ENCODE results near the gene ATP8A2.
A peak's percentile ranks its signal among the peaks of the same experiment; 100 is the strongest.
"Not testable (repeated sequence)": the region's sequence is repeated elsewhere in the genome, so short reads cannot be mapped to it uniquely, and the experiment has no call there.

Gene ATP8A2

GRCh38 chr13:25915840-25916518 is 544.2 kb downstream of the ATP8A2 start:
- DNase-seq (ENCODE audit: low read depth, low spot score), result no peak

- no peak for DNase-seq (ENCODE audit: low read depth, low spot score)
Observed at GRCh38 chr13:25920277-25920676, 548.5 kb downstream of the ATP8A2 start.

GRCh38 chr13:25920931-25921330 is 549.2 kb downstream of the ATP8A2 start:
- no peak for DNase-seq (ENCODE audit: low read depth, low spot score)

- DNase-seq (ENCODE audit: low read depth, low spot score), result no peak
Observed at GRCh38 chr13:25922376-25922775, 550.6 kb downstream of the ATP8A2 start.

- no peak for DNase-seq (ENCODE audit: low read depth, low spot score)
Observed at GRCh38 chr13:25923217-25924085, 551.7 kb downstream of the ATP8A2 start.

GRCh38 chr13:25927363-25927762 is 555.6 kb downstream of the ATP8A2 start:
- DNase-seq (ENCODE audit: low read depth, low spot score), result no peak

- no peak for DNase-seq (ENCODE audit: low read depth, low spot score)
Observed at GRCh38 chr13:25927932-25928331, 556.2 kb downstream of the ATP8A2 start.

- DNase-seq (ENCODE audit: low read depth, low spot score), result no peak
Observed at GRCh38 chr13:25928941-25929505, 557.2 kb downstream of the ATP8A2 start.

GRCh38 chr13:25929816-25930215 is 558.0 kb downstream of the ATP8A2 start:
- DNase-seq (ENCODE audit: low read depth, low spot score), result no peak

- no peak for DNase-seq (ENCODE audit: low read depth, low spot score)
Observed at GRCh38 chr13:25930653-25931052, 558.9 kb downstream of the ATP8A2 start.

GRCh38 chr13:25932365-25932764 is 560.6 kb downstream of the ATP8A2 start:
- DNase-seq (ENCODE audit: low read depth, low spot score), result no peak

- DNase-seq (ENCODE audit: low read depth, low spot score), result no peak
Observed at GRCh38 chr13:25933520-25933919, 561.7 kb downstream of the ATP8A2 start.

- DNase-seq (ENCODE audit: low read depth, low spot score), result no peak
Observed at GRCh38 chr13:25934127-25934526, 562.4 kb downstream of the ATP8A2 start.

GRCh38 chr13:25939961-25940687 is 568.4 kb downstream of the ATP8A2 start:
- no peak for DNase-seq (ENCODE audit: low read depth, low spot score)

GRCh38 chr13:25943081-25943480 is 571.3 kb downstream of the ATP8A2 start:
- no peak for DNase-seq (ENCODE audit: low read depth, low spot score)

GRCh38 chr13:25943658-25944057 is 571.9 kb downstream of the ATP8A2 start:
- no peak for DNase-seq (ENCODE audit: low read depth, low spot score)

- DNase-seq (ENCODE audit: low read depth, low spot score), result peak; percentile 80
Observed at GRCh38 chr13:25945596-25945995, 573.8 kb downstream of the ATP8A2 start.

- DNase-seq (ENCODE audit: low read depth, low spot score), result no peak
Observed at GRCh38 chr13:25946321-25946720, 574.5 kb downstream of the ATP8A2 start.

GRCh38 chr13:25948910-25949309 is 577.1 kb downstream of the ATP8A2 start:
- DNase-seq (ENCODE audit: low read depth, low spot score), result no peak

GRCh38 chr13:25951831-25952230 is 580.1 kb downstream of the ATP8A2 start:
- DNase-seq (ENCODE audit: low read depth, low spot score), result no peak

GRCh38 chr13:25954080-25954479 is 582.3 kb downstream of the ATP8A2 start:
- not testable (repeated sequence) for DNase-seq (ENCODE audit: low read depth, low spot score)

GRCh38 chr13:25954943-25955342 is 583.2 kb downstream of the ATP8A2 start:
- not testable (repeated sequence) for DNase-seq (ENCODE audit: low read depth, low spot score)

Data from smooth muscle cell of the brain vasculature (primary cell).